BJ (cell line): ENCODE measurements around the gene GALNT1. TPM values are rescaled to one million over a fixed set of nuclear protein-coding genes. Genes with fewer than 3 reads are reported as not detected.

Experiments
- CTCF ChIA-PET: fragments of 350-600 bp; formaldehyde crosslinking; extraction: SDS; loops from one replicate; lab custom pipeline; 2021; ENCODE audit warnings: antibody characterized with exemption, inconsistent platforms; lab: Yijun Ruan, JAX
- POLR2A ChIA-PET: fragments of 300-600 bp; sonication (Branson Sonifier 250); formaldehyde crosslinking; extraction: SDS; loops from one replicate; lab custom pipeline; 2021; ENCODE audit warnings: antibody characterized with exemption; lab: Charles Lee
- DNase-seq: peaks from one replicate; pipeline ENCODE4 v3.0.0-alpha.2; 2011; ENCODE audit warnings: low read depth
- H3K27me3 ChIP-seq: 2 replicates; pipeline ENCODE4 v1.6.0; 2011; ENCODE audit warnings: low read length; ENCODE audit not compliant: control insufficient read depth, insufficient read depth
- H3K36me3 ChIP-seq: 2 replicates; pipeline ENCODE4 v1.5.1; 2011; ENCODE audit warnings: low read length; ENCODE audit not compliant: control insufficient read depth, insufficient read depth
- H3K4me3 ChIP-seq: 2 replicates; pipeline ENCODE4 v1.5.1; 2011; ENCODE audit warnings: low read depth, mild to moderate bottlenecking, control low read depth, low read length
- polyA plus RNA-seq: library from polyadenylated mRNA; depleted of rRNA; stranded (reverse); fragments of >200 nt; gene quantifications from 2 replicates; pipeline ENCODE4 v1.2.3, GENCODE V29; 2011
- TF ChIP-seq, protein P1 (sequence below): IDR thresholded peaks from 2 replicates; pipeline ENCODE4 v1.5.1; 2011; ENCODE audit warnings: low read depth, mild to moderate bottlenecking, control low read depth, inconsistent platforms, low read length, moderate library complexity; ENCODE audit not compliant: insufficient read depth

The GALNT1 gene
- polyA plus RNA-seq, 1 experiment, result 23.3 TPM

DNA sequence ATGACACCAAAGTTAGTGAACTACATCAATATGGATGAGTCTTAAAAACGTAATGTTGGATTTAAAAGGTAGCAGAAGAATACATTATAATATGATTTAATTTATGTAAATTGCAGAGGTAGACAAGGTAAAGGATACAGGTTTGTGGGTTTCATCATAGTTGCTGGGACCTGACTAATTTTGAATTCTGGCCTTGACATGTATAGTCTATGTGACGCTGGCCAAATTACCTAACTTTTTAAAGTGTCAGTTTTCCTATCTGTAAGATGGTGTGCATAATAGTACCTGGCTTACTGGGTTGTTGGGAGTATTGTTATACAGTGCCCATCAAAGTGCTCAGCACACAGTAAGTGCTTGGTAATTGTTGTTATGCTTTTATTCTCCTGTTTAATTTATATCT is 34.5 kb downstream of the GALNT1 start:
- no peak for DNase-seq
- no peaks in the 10 kb centered on the region for H3K27me3 ChIP-seq
- no peak overlapping the region for H3K4me3 ChIP-seq
- ChIA-PET POLR2A (no interaction called here), CTCF (no interaction called here)
- H3K36me3 ChIP-seq, result no peaks in the 10 kb centered on the region
- TF ChIP-seq, protein P1, sequence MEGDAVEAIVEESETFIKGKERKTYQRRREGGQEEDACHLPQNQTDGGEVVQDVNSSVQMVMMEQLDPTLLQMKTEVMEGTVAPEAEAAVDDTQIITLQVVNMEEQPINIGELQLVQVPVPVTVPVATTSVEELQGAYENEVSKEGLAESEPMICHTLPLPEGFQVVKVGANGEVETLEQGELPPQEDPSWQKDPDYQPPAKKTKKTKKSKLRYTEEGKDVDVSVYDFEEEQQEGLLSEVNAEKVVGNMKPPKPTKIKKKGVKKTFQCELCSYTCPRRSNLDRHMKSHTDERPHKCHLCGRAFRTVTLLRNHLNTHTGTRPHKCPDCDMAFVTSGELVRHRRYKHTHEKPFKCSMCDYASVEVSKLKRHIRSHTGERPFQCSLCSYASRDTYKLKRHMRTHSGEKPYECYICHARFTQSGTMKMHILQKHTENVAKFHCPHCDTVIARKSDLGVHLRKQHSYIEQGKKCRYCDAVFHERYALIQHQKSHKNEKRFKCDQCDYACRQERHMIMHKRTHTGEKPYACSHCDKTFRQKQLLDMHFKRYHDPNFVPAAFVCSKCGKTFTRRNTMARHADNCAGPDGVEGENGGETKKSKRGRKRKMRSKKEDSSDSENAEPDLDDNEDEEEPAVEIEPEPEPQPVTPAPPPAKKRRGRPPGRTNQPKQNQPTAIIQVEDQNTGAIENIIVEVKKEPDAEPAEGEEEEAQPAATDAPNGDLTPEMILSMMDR, result no peak

DNA sequence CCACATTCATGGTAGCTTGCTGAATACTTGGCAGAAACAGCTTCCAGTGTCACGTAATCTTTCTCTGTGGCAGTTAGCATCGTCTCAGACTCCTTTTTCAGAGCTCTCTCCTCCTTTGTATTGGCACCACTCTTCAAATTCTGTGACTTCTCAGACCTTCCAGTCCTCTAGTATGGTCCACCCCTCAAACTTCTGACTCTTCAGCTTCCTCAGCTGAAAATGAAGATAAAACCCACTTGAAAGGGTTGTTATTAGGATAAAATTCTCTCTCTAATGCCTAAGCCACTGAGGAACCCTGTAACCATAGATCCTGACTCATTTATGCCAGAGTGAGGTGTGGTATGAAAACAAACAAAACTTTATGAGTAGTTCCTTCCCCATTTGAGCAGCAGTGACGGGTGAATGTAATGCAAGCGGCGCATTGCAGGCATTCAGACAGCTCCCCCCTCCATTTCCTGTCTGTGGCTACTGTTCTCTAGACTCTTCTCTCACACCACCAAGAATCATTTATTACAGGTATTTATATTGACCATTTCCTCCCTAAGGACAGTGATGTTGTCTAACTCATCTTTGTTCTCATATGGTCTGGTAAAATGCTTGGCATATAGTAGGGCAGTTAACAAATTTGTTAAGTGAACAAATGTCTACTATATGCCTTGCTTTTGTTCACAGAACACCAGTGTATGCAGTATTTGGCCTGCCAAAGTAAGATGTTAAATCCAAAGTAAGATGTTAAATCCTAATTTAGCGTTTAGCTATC is 35.3 kb downstream of the GALNT1 start:
- DNase-seq, result peak; percentile 45
- ChIA-PET POLR2A (no interaction called here), CTCF (no interaction called here)
- TF ChIP-seq, protein P1, result no peak
- no peaks in the 10 kb centered on the region for H3K36me3 ChIP-seq
- no peak overlapping the region for H3K4me3 ChIP-seq
- no peaks in the 10 kb centered on the region for H3K27me3 ChIP-seq

DNA sequence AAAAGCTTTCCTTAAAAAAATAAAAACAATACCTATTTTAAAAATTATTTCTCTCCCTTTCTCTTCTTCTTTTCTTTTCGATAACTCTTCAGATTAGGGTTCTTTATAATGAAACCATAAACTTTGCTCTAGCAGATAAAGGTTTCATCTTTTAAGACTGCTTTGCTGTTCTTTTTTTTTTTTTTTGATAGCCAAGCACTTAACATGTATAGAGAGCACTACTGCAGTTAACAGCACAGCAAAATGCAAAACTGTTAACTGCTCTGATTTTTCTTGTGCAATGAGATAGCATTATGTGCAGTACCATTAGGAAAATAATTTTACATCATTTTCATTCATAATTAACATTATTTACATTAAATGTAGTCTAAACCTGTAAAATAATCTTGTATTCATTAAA is 36.3 kb downstream of the GALNT1 start:
- ChIA-PET CTCF (no interaction called here), POLR2A (no interaction called here)
- no peaks in the 10 kb centered on the region for H3K36me3 ChIP-seq
- no peak for DNase-seq
- H3K27me3 ChIP-seq, result no peaks in the 10 kb centered on the region
- no peak overlapping the region for H3K4me3 ChIP-seq
- TF ChIP-seq, protein P1, result no peak

DNA sequence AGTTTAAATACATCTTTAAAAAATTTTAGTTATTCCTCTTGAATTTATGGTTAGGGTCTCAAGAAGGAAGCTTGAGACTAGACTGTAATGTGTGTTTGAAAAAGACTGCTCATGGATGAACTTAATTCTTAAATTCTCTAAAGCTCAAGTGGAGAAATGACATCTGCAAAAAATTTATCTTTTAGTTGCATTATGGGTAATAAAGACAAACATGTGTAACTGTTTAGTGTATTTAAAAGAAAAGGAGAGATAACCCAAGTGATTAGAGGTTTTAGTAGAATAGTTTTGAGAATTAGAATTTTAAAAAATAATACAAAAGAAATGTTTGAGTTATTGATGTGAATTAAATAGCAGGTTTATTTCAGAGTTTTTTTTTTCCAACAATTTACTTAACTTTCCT is 36.7 kb downstream of the GALNT1 start:
- TF ChIP-seq, protein P1, result no peak
- CTCF ChIA-PET, result interaction anchor here (1.1 kb wide), 1 partner anchor 10 kb away, joined by 3 read pairs; no protein-coding TSS in a partner anchor
- POLR2A ChIA-PET, result no interaction called here
- no peak overlapping the region for H3K4me3 ChIP-seq
- H3K27me3 ChIP-seq, result no peaks in the 10 kb centered on the region
- H3K36me3 ChIP-seq, result no peaks in the 10 kb centered on the region
- DNase-seq, result no peak

DNA sequence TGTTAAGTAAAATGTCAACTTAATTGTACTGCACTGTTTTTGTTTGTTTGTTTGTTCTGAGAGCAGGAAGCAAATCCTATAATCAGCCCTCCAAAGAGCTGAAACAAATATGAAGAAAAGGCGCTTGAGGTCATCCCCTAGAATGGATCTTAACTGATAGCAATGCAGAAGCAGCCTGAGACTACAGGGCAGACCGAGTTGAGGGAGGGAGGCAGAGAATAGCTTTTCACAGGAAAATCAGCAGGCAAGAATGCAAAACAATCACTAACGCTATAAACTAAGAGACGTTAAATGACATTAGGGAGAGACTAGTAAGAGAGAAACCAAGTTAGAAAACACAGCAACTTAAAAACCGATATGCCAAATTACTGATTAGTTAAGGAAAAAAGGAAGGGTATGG is 37.2 kb downstream of the GALNT1 start:
- TF ChIP-seq, protein P1, result no peak
- no peak for DNase-seq
- no peaks in the 10 kb centered on the region for H3K27me3 ChIP-seq
- POLR2A ChIA-PET, result no interaction called here
- H3K4me3 ChIP-seq, result no peak overlapping the region
- CTCF ChIA-PET, result interaction anchor here (1.1 kb wide), 1 partner anchor 9 kb away, joined by 3 read pairs; no protein-coding TSS in a partner anchor
- H3K36me3 ChIP-seq, result no peaks in the 10 kb centered on the region
